AG08396 (cell line): ENCODE measurements around the gene RPSA.
"Not testable (repeated sequence)": the region's sequence is repeated elsewhere in the genome, so short reads cannot be mapped to it uniquely, and the experiment has no call there.

Experiments
- DNase-seq: peaks from one replicate; pipeline ENCODE4 v3.0.0; 2012; ENCODE audit warnings: low spot score, mixed read lengths

Gene RPSA

GRCh38 chr3:39419742-39420315 lies 13.3 kb downstream of the RPSA start:
- DNase-seq, result no peak

- DNase-seq, result no peak
These were observed 14.0 kb downstream of the RPSA start for GRCh38 chr3:39420543-39420942.

GRCh38 chr3:39423436-39423970 lies 17.0 kb downstream of the RPSA start:
- DNase-seq, result no peak

- DNase-seq, result no peak
These were observed 19.8 kb downstream of the RPSA start for GRCh38 chr3:39426312-39426711.

- no peak for DNase-seq
These were observed 21.0 kb downstream of the RPSA start for GRCh38 chr3:39427506-39427905.

- DNase-seq, result no peak
These were observed 22.3 kb downstream of the RPSA start for GRCh38 chr3:39428745-39429201.

GRCh38 chr3:39429466-39429865 lies 22.9 kb downstream of the RPSA start:
- no peak for DNase-seq

GRCh38 chr3:39432342-39432741 lies 25.8 kb downstream of the RPSA start:
- no peak for DNase-seq

GRCh38 chr3:39433642-39434041 lies 27.1 kb downstream of the RPSA start:
- peak; percentile 64 for DNase-seq

- DNase-seq, result peak; percentile 30
These were observed 28.1 kb downstream of the RPSA start for GRCh38 chr3:39434574-39434973.

GRCh38 chr3:39435006-39435748 lies 28.7 kb downstream of the RPSA start:
- no peak for DNase-seq

- no peak for DNase-seq
These were observed 32.4 kb downstream of the RPSA start for GRCh38 chr3:39438880-39439279.

GRCh38 chr3:39440316-39440715 lies 33.8 kb downstream of the RPSA start:
- no peak for DNase-seq

GRCh38 chr3:39443530-39443929 lies 37.0 kb downstream of the RPSA start:
- no peak for DNase-seq

GRCh38 chr3:39445927-39446326 lies 39.4 kb downstream of the RPSA start:
- DNase-seq, result no peak

GRCh38 chr3:39446444-39446843 lies 39.9 kb downstream of the RPSA start:
- DNase-seq, result no peak

- peak; percentile 88 for DNase-seq
These were observed 41.3 kb downstream of the RPSA start for GRCh38 chr3:39447637-39448483.

GRCh38 chr3:39448506-39449233 lies 42.1 kb downstream of the RPSA start:
- DNase-seq, result no peak

- no peak for DNase-seq
These were observed 43.3 kb downstream of the RPSA start for GRCh38 chr3:39449796-39450195.

GRCh38 chr3:39453134-39453533 lies 46.6 kb downstream of the RPSA start:
- DNase-seq, result no peak

- not testable (repeated sequence) for DNase-seq
These were observed 47.4 kb downstream of the RPSA start for GRCh38 chr3:39453872-39454271.
